Heart left ventricle (tissue), 13 donors: Measurements from ENCODE around the gene DCDC1.

Experiments used
- CTCF ChIP-seq, 12 donors: fragments of 200-600 bp; sonication (generic) in 4 of 12; IDR thresholded peaks; one replicate each; pipeline versions ENCODE4 v1.5.0 to v1.8.0; 2018 to 2022; ENCODE audit warnings: antibody characterized with exemption in 12 of 12, mild to moderate bottlenecking in 5 of 12
- POLR2A ChIP-seq, 2 donors: fragments of 450-650 bp; IDR thresholded peaks; one replicate each; pipeline ENCODE4 v1.6.1; 2017; ENCODE audit warnings: antibody characterized with exemption in 2 of 2, mild to moderate bottlenecking in 2 of 2, moderate library complexity in 2 of 2
- donor health status: ischemic (EF 13 %, LVEDD 7.1; RV severe dilation, severe dysfunction).
- donor health status: DM: no; HTN: yes; CAD: no.
- donor health status: DM: no; HTN: no; CAD: no.
- donor health status: ischemic (EF 25% LVEDD 6.9; RV normal size, moderate dysfunction).
- donor health status: ischemic (EF 25% LVEDD 5.7; RV mildly dilated, moderate dysfunction).
- donor health status: ischemic (EF 35%, LVEDD 5.7; RV mildly dilated, moderate dysfunction).
- donor health status: nonischemic (EF 11% LVEDD 7.7; RV severe dilation, severe dysfunction).
- donor health status: DM: yes; HTN: yes; CAD: no.
- donor health status: PGD.
- donor health status: ischemic (EF 29% LVEDD 5.4; RV normal size, mild dysfunction).
- donor health status: nonischemic (EF 23%, LVEDD 6.1; RV moderate dilation, normal function).

- TF ChIP-seq CTCF (IDR thresholded peaks at IDR 0.05) (no peak), POLR2A (IDR thresholded peaks at IDR 0.05) (no peak)
These were observed 495.5 kb downstream of the DCDC1 start for GRCh38 chr11:30873924-30874610.
